NCI-H187 treated with DMSO at 0.1 percent for 48 hours (cell line): ENCODE data around the gene WDR36.
A peak's percentile ranks its signal among the peaks of the same experiment; 100 is the strongest.

Experiments
- DNase-seq: peaks from one replicate; lab custom pipeline; 2025; lab: John Stamatoyannopoulos, UW

The WDR36 gene

DNA sequence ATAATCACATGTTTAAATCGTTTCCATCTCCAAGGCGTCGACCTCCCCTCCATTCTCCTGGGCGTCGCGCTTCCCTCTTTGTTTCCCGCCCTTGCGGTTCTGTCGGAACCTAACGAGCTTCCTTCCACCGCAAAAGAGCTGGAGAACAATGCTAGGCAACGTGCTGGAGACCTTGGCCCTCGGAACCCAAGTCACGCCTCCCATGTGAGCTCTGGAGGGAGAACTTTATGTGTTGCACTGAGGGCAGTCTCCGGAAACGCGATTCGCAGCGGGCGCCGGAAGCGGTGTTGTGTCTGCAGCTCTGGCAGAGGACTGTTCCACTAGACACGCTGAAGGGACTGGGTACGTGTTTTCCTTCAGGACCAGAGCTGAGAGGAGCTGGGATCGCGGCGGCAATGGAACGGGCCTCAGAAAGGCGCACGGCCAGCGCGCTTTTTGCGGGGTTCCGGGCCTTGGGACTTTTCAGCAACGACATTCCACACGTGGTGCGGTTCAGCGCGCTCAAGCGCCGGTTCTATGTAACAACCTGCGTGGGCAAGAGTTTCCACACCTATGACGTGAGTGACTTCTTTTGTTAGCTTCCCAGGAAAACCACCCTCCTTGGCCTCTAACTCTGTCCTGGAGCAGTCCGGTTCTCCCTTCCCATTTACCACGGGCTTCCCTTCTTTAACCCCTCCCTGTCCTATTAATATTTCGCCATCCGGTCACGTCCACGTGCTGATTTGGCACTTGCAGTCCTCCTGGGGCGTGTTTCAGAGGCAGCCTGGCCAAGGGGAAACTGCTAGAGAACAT lies at the start of gene WDR36:
WDR36 (plus strand) TSS at position 287 of the 792 bp plus-strand sequence; CDS start at position 396, 109 bp downstream.
- peak; percentile 17 for DNase-seq

- no peak for DNase-seq
Measured at GRCh38 chr5:111043712-111044506, 48.2 kb upstream of the WDR36 start.

DNA sequence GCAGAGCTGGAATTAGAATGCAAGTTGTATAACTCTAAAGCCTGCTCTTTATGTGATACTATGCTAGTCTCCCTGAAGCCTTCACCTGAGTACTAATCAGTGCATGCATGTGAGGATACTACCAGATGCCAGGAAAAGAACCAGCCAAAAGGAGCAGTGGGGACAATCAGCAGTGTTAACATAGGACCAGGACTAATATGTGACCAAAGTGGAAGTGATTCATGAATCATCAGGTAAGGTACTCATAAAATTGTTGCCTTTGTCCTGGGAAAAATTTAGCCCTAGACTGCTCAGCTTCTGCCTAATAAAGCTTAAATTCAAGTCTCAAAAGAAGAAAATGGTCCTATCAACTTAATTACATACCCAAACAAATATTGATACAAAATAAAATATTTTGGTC lies 34.1 kb upstream of the WDR36 start:
- no peak for DNase-seq

DNA sequence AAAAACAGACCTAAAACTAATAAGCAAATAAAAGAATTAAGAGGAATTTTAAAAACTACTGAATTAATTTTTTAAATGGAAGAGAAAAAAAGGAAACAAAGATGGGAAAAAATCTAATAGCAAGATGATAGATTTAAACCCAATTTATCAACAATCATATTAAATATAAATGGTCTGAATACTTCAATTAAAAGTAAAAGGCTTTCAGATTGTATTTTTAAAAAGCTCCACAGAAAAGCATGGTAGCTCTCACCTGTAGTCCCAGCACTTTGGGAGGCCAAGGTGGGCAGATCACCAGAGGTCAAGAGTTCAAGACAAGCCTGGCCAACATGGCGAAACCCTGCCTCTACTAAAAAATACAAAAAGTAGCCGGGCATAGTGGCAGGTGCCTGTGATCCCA lies 32.0 kb upstream of the WDR36 start:
- no peak for DNase-seq

GRCh38 chr5:111061618-111062017 lies 30.5 kb upstream of the WDR36 start:
- DNase-seq: no peak

DNA sequence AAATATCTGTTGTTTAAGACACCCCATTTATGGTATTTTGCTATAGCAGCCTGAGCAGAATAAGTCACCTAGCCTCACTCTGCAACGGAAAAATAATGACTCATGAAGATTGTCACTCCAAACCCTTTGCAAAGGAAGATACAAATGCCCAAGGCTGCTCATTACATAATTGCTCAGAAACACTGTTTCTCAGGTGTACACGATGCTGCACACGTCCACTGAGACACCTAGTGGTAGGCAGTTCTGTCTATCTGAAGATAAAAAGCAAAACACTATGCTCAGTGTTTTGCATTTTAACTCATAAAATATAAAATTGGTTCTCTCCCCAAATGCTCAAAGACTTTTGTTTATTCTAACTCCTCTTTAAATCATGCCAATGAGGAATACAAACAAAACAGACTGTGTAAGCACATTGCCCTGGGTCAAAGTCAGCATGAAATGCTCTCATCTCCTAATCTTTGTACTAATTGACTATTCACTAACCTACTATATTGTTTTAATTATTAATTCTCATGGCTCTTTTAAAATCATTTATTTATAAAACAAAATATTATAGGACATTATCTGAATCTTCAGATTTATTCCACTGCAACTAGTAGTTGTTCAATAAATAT lies 28.3 kb upstream of the WDR36 start:
- no peak for DNase-seq

DNA sequence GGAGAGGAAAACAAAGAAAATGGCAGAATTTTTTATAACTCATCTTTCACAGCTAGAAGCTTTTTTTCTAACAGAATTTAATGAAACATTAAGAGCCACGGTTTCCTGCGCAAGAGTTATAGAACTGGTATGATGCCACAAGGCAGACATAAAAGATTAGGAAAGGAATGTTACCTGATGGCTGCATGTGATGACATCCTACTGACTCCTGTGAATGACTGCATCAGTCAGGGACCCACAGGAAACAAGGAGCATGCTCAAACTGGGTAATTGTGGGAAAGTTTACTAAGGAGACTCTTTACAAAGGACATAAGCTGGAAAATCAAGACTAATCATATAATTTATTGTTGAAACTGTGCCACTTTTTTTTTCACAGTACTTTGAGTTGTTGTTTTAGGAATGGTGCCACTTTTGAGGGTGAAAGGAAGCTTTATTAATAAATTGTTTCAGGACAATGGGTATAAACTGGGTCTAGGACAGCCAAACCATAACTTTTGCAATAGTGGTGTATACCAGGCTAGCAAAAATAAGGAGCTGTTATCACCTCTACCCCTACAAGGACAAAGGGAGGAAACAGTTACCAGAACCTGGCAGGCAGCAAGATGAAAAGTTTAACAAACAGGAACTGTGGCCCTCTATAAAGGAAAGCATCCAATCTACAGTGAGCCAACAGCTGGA lies 25.7 kb upstream of the WDR36 start:
- DNase-seq: no peak

DNA sequence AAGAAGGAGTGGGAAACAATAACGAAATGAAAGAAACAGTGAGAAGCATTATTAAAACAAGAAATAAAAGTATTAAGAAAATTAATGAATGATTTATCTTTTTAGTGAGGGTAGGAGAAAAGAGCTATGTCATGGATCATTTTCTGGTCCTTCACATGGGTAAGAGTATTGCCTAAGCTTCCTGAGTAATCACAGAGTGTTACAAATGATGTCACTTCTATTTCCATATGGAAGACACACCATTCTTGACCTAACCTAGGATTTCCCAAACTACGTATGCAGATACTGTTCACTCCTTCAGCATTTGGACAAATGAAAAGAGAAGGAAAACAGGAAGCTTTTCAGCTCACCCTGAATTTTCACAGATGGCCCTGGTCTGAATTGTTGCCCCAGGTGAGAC lies 23.9 kb upstream of the WDR36 start:
- DNase-seq: no peak

DNA sequence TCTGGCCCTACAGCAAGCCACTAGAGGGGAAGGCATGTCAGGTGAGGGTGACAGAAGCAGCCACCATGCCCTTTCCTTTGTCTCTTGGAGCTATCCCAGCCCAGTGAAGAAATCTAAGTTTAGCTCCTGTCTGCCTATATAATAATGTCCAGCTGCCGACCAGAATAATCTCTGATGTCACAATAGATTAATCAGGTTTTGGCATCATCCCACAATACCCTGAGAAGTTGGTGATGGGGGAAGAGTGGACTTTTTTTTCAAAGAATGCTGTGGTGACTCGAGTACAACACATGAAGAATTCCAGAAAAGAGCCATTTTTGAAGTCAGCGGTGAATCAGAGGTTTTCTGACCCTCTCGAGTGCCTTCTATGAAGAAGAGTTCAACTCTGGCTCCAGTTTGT lies 22.3 kb upstream of the WDR36 start:
- DNase-seq: no peak

- no peak for DNase-seq
Measured at GRCh38 chr5:111070272-111071134, 21.6 kb upstream of the WDR36 start.

DNA sequence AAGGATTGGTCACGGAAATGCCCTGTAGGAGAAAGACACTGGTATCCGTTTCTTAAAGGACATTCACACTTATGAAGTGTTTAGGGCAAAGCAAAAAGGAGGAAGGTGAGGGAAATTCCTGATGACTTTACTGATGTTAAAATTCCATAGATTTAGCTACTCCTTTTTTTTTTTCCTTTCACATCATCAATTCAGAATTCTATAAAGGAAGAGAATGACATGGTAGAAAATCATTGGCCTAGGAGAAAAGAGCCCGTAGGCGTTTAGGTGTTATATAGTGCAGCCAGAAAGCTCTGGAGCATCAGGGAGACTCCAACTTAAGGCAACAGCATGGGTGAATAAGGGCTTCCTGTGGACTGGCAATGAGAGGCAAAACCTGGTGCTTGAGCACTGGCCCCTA lies 20.7 kb upstream of the WDR36 start, which contains the start of gene TSLP:
TSLP (plus strand) TSS at position 301 of the 400 bp plus-strand sequence. CDS start 178 bp downstream, outside the sequence.
- DNase-seq: no peak

- DNase-seq: no peak
Measured at GRCh38 chr5:111072949-111073682, 19.0 kb upstream of the WDR36 start.

DNA sequence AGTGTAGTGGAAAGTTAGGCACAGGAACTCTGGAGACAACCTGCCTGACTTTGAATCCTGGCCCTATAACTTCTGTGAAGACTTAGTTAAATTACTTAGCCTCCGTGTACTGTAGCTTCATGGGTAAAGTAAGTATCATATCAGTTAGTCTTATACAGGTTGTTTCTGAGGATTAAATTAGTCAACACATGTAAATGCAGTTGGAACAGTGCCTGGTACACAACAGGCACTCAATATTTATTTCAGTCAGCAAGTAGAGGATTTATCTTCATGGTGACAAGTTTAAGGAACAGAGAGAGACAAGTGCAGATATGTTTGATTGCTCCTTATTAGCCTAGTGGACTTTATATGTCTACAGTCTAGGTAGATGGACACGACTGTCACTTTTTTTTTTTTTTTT lies 17.9 kb upstream of the WDR36 start:
- no peak for DNase-seq

DNA sequence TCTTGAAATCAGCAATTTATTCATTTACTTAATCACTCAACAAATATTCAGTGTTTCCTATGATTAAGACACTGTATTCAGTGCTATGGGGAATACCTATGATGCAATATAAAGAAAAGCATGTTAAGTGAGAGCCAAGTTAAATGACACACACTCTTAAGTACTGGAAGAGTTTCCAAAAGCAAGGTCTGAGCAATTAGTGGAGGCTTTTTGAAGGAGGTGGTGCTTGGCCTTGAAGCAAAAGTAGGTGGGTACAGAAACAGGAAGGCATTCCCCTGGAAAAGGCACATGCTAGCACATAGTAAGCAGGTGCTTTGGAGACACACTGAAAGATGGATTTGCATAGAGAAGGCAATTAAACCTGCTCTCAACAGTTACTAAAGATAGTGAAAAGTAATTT lies 16.6 kb upstream of the WDR36 start:
- no peak for DNase-seq

DNA sequence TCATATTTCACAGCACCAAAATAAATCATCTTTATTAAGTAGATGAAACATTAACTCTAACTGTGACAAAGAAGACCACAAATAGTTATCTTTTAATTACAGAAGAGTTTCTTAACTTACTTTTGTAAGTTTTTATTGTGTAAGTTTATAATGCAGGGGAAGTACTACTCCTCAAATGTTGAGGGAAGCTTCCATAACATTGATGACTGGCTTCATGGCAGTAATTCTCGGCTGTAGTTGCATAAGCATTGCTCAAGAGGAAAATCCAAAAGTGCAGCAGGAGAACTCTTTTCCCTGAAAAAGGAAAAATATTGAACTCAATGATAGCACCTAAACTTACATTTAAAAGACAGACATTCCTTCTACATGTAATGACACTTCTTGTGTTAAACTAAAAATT lies 16.1 kb upstream of the WDR36 start:
- DNase-seq: no peak

DNA sequence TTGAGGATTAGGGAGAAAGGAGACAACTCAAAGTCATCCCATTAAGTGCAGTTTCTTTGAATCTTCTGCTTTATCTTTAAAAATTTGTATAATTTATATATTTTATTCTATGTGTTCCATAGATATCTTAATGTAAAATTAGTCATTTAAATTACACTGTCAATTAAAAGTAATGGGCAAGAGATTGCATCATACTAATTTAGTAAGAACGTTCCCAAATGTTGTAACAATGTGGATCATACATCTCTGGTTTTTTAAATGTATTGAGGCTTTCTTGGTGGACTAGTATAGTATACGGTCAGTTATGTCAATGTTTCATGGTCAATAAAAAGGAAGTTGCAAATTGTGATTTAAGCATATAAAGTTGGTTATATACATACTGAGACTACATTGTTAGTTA lies 14.5 kb upstream of the WDR36 start:
- DNase-seq: no peak

DNA sequence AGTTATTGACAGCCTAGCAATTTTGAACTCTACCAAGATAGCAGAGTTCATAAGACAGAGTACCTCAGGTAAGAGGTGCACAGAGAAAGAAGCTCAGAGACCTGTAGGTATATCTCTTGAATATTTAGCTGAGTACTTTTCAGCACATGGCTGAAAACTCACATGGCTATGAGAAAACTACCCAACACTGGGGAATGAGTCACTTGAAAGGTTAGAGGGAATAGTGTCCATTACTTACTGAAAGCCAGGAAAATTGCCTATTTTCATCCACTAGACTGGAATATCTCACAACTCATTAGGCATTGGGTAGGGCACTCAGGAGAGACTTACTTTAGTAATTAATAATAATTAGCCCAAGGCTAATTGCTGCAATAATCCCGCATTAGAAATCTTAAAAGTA lies 12.3 kb upstream of the WDR36 start:
- DNase-seq: no peak

DNA sequence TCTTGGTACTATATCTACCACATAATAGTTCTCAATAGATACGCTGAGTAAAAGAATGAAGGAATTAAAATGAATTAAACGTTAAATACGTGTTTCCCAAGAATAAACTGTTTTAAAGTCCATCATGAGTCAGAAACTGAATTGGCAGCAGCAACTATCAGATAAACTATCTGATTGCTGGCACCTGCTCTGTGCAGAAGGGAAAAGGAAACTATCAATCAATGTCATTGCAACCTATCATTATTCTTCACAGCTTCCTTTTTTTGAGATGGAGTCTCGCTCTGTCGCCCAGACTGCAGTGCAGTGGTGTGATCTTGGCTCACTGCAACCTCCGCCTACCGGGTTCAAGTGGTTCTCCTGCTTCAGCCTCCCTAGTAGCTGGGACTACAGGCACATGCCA lies 8.8 kb upstream of the WDR36 start:
- DNase-seq: no peak

- no peak for DNase-seq
Measured at GRCh38 chr5:111095982-111096381, 3.8 kb downstream of the WDR36 start.

DNA sequence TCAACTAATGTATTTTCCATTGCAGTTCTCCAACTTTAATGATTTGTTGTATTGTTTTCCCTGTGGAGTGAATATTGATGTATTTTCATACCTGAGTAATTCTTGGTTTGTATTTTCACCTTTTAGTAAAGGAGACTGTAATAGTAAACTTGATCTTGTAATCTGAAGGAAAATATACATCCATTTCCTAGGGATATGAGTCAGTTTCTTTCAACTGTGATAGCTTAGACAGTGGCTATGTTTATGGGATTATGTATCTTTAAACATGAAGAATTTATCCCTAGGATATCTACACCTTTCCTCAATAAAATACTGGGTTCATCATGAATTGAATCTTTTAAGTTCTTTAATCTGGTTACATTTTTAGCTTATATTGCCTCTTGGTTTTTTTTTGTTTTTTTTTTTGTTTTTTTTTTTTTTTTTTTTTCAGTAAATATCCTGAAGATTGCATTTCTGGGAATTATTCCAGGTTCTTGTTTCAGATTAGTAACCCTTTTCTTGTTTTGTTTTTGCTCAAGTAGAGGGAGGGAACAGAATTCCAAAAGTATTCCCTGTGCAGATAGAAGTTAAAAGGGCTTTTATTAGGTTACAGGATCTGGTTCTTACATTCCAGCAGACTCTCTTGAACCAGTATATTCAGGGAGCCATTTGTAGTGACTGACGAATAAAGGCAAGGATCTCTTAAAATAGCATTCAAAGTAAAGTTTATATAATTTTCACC lies 7.1 kb downstream of the WDR36 start:
- no peak for DNase-seq
